SK-N-SH (cell line): ENCODE data around the gene HPS5.
"Not testable (repeated sequence)": the region's sequence is repeated elsewhere in the genome, so short reads cannot be mapped to it uniquely, and the experiment has no call there.

ENCODE experiments used
- CTCF ChIP-seq: fragments of 200-600 bp; sonication (generic); IDR thresholded peaks from 2 replicates; pipeline ENCODE4 v1.6.1; 2017; ENCODE audit warnings: antibody characterized with exemption, mild to moderate bottlenecking, moderate library complexity
- FOSL2 ChIP-seq: IDR thresholded peaks from 2 replicates; pipeline ENCODE4 v1.4.0; 2012; ENCODE audit warnings: low read depth, mild to moderate bottlenecking, moderate library complexity, borderline replicate concordance
- POLR2AphosphoS5 ChIP-seq: IDR thresholded peaks from 2 replicates; pipeline ENCODE4 v1.6.1; 2012; ENCODE audit warnings: low read depth, low read length
- SMC3 ChIP-seq: IDR thresholded peaks from 2 replicates; pipeline ENCODE4 v1.6.1; 2012; ENCODE audit warnings: low read depth, low read length, improper control_type of control experiment

- TF ChIP-seq FOSL2, CTCF, SMC3, POLR2AphosphoS5: not testable (repeated sequence)
These were observed 75.4 kb downstream of the HPS5 start for GRCh38 chr11:18246379-18247190.
